Measurements from ENCODE around the gene LSM5.

DNA sequence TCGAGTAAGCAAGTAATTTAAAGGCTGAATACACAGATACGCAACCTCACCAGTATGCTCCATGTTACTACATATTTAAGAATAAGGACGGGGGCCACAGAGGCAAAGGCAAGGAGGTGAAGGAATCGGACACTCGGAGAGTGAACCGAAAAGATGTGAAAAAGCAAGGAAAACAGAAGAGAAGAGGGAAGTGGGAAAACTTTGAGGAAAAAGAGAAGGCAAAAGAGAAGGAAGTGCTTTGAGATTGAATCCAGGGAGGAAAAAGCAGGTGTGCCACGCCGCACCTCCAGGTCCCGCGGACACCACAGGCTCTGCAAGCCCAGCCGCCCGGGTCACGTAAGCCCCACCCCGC is 4.7 kb upstream of the LSM5 start:
- TF ChIP-seq POLR2AphosphoS5 (IDR thresholded peaks at IDR 0.05) (no peak), POLR2A (IDR thresholded peaks at IDR 0.05) (no peak)

Measured in gastroesophageal sphincter (tissue), 2 donors.